Measurements from ENCODE around the gene PTPN1. TPM values are rescaled to one million over a fixed set of nuclear protein-coding genes. Genes with fewer than 3 reads are reported as not detected.

PTPN1 gene
- total and polyA plus RNA-seq, 2 of the 13 experiments (the other 11 are each of a cell fraction or from before 2014, with no cell fraction given), result 17.7 to 37.2 TPM

DNA sequence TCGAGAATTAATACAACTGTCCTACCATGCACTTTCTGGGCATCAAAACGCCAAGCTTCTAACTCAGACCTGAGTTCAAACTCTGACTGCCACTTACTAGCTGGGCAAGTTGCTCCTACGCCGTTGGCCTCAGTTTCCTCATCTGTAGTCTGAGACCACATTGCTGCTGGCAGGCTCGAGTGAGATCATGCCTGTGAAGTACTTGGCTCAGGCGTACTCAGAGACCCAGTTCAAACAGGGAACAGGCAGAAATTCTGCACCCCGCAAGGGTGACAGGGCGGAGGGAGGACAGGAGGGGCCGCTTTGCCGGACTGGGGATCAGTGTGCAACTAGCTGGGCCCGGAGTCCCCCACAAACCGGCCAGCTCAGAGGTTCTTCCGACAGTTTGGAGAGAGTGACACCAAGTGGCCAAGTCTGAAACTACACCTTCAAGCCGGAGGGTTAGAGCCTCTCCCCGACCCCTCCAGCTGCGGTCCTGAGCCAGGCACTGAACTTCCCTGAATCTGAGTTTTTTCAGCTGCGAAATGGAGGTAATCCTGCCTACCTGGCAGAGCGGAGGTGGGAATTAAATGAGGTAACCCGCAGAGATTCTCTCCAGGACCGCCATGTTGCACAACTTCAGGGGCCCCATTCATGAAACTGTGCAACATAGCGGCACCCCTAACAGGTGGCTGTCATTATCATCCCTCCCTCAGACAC, 46.0 kb upstream of the PTPN1 start (continued):
- TF ChIP-seq ZNF781 (CRISPR knock-in tag; IDR thresholded peaks at IDR 0.05; ENCODE audit: borderline replicate concordance, not compliant biosample characterization), result peak; percentile 77
- TF ChIP-seq TCF7 (IDR thresholded peaks at IDR 0.05; ENCODE audit: low read depth), result no peak
- no peak for TF ChIP-seq ZNF75D (CRISPR knock-in tag; IDR thresholded peaks at IDR 0.05; ENCODE audit: borderline replicate concordance)
- peak; percentile 73; the same call in 1 of the 2 replicates for TF ChIP-seq ZNF468 (CRISPR knock-in tag; IDR thresholded peaks at IDR 0.05)
- no peak for TF ChIP-seq ZBTB39 (CRISPR knock-in tag; IDR thresholded peaks at IDR 0.05)
- TF ChIP-seq GATAD1 (CRISPR knock-in tag; IDR thresholded peaks at IDR 0.05), result 0 out of 2 replicates have a peak, but pooled peaks have one; percentile 53
- 0 out of 2 replicates have a peak, but pooled peaks have one; percentile 62 for TF ChIP-seq ZNF614 (CRISPR knock-in tag; IDR thresholded peaks at IDR 0.05; ENCODE audit: borderline replicate concordance)
- 0 out of 2 replicates have a peak, but pooled peaks have one; percentile 74 for TF ChIP-seq ZNF761 (CRISPR knock-in tag; conservative IDR thresholded peaks at IDR 0.05)
- no peak for TF ChIP-seq REXO4 (CRISPR knock-in tag; IDR thresholded peaks at IDR 0.05; ENCODE audit: borderline replicate concordance)
- TF ChIP-seq SNAPC2 (CRISPR knock-in tag; IDR thresholded peaks at IDR 0.05), result no peak
- no peak for TF ChIP-seq MYNN (CRISPR knock-in tag; IDR thresholded peaks at IDR 0.05; ENCODE audit: low read depth)
- no peak for TF ChIP-seq RFX5 (IDR thresholded peaks at IDR 0.05; ENCODE audit: low read depth, low read length)
- TF ChIP-seq, protein P1, sequence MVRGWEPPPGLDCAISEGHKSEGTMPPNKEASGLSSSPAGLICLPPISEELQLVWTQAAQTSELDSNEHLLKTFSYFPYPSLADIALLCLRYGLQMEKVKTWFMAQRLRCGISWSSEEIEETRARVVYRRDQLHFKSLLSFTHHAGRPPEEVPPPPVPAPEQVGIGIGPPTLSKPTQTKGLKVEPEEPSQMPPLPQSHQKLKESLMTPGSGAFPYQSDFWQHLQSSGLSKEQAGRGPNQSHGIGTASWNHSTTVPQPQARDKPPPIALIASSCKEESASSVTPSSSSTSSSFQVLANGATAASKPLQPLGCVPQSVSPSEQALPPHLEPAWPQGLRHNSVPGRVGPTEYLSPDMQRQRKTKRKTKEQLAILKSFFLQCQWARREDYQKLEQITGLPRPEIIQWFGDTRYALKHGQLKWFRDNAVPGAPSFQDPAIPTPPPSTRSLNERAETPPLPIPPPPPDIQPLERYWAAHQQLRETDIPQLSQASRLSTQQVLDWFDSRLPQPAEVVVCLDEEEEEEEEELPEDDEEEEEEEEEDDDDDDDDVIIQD (CRISPR knock-in tag; IDR thresholded peaks at IDR 0.05; ENCODE audit: low read depth), result no peak
- 0 out of 2 replicates have a peak, but pooled peaks have one; percentile 21 for TF ChIP-seq ZNF557 (CRISPR knock-in tag; IDR thresholded peaks at IDR 0.05)
- TF ChIP-seq SIN3A (IDR thresholded peaks at IDR 0.05; ENCODE audit: borderline replicate concordance, low read depth, low read length), result no peak
- no peak for TF ChIP-seq THAP7 (CRISPR knock-in tag; IDR thresholded peaks at IDR 0.05)
- no peak for TF ChIP-seq KMT2B (CRISPR knock-in tag; IDR thresholded peaks at IDR 0.05)
- TF ChIP-seq ZNF282 (IDR thresholded peaks at IDR 0.05; ENCODE audit: partially characterized antibody), result no peak
- no peak for TF ChIP-seq ZNF780A (CRISPR knock-in tag; IDR thresholded peaks at IDR 0.05)
- TF ChIP-seq ZNF503 (CRISPR knock-in tag; IDR thresholded peaks at IDR 0.05), result no peak
- TF ChIP-seq, protein P2, sequence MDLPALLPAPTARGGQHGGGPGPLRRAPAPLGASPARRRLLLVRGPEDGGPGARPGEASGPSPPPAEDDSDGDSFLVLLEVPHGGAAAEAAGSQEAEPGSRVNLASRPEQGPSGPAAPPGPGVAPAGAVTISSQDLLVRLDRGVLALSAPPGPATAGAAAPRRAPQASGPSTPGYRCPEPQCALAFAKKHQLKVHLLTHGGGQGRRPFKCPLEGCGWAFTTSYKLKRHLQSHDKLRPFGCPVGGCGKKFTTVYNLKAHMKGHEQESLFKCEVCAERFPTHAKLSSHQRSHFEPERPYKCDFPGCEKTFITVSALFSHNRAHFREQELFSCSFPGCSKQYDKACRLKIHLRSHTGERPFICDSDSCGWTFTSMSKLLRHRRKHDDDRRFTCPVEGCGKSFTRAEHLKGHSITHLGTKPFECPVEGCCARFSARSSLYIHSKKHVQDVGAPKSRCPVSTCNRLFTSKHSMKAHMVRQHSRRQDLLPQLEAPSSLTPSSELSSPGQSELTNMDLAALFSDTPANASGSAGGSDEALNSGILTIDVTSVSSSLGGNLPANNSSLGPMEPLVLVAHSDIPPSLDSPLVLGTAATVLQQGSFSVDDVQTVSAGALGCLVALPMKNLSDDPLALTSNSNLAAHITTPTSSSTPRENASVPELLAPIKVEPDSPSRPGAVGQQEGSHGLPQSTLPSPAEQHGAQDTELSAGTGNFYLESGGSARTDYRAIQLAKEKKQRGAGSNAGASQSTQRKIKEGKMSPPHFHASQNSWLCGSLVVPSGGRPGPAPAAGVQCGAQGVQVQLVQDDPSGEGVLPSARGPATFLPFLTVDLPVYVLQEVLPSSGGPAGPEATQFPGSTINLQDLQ (CRISPR knock-in tag; IDR thresholded peaks at IDR 0.05), result 0 out of 2 replicates have a peak, but pooled peaks have one; percentile 45
